Fibroblast of lung (primary cell): ENCODE data around the gene ACP2. TPM values are rescaled to one million over a fixed set of nuclear protein-coding genes. Genes with fewer than 3 reads are reported as not detected.
A peak's percentile ranks its signal among the peaks of the same experiment; 100 is the strongest.

ENCODE experiments used
- DNase-seq, 2 donors: peaks; one replicate each; pipeline versions ENCODE4 v3.0.0 to v3.0.0-alpha.2; 2010; ENCODE audit warnings: low read depth in 2 of 2
- H2AFZ ChIP-seq: 2 replicates; pipeline ENCODE4 v1.5.1; 2012; ENCODE audit warnings: low read length, control low read depth, inconsistent platforms
- H3K27ac ChIP-seq: 2 replicates; pipeline ENCODE4 v1.5.1; 2011; ENCODE audit warnings: low read length, control low read depth; ENCODE audit not compliant: insufficient read depth
- H3K27me3 ChIP-seq: 2 replicates; pipeline ENCODE4 v1.5.1; 2011; ENCODE audit warnings: mild to moderate bottlenecking, low read length; ENCODE audit not compliant: control insufficient read depth, insufficient read depth
- H3K36me3 ChIP-seq: 2 replicates; pipeline ENCODE4 v1.5.1; 2011; ENCODE audit warnings: low read length; ENCODE audit not compliant: control insufficient read depth, insufficient read depth
- H3K4me1 ChIP-seq: 2 replicates; pipeline ENCODE4 v1.5.1; 2011; ENCODE audit warnings: low read length; ENCODE audit not compliant: control insufficient read depth, insufficient read depth; ENCODE audit errors: extremely low read depth
- H3K4me2 ChIP-seq: 2 replicates; pipeline ENCODE4 v1.5.1; 2011; ENCODE audit warnings: low read length, control low read depth; ENCODE audit not compliant: insufficient read depth; ENCODE audit errors: extremely low read depth
- H3K4me3 ChIP-seq, 4 experiments: fragments of 200-600 bp in 1 of 4; sonication (generic) in 1 of 4; replicated peaks in 1 of 4; 2 replicates each; pipeline ENCODE4 v1.5.1; 2011 to 2016; ENCODE audit warnings: low read length in 4 of 4, low read depth in 3 of 4, mild to moderate bottlenecking in 3 of 4, control low read depth in 2 of 4, inconsistent platforms in 1 of 4, mixed read lengths in 1 of 4; ENCODE audit not compliant: insufficient read depth in 1 of 4; ENCODE audit errors: control extremely low read depth in 1 of 4
- H3K79me2 ChIP-seq: 2 replicates; pipeline ENCODE4 v1.5.1; 2012; ENCODE audit warnings: mild to moderate bottlenecking, low read length, inconsistent platforms; ENCODE audit not compliant: control insufficient read depth, insufficient read depth
- H3K9ac ChIP-seq: 2 replicates; pipeline ENCODE4 v1.5.1; 2011; ENCODE audit warnings: mild to moderate bottlenecking, low read length, control low read depth; ENCODE audit not compliant: insufficient read depth
- H3K9me3 ChIP-seq: 2 replicates; pipeline ENCODE4 v1.5.1; 2012; ENCODE audit warnings: low read depth, low read length; ENCODE audit not compliant: control insufficient read depth, insufficient read depth
- H4K20me1 ChIP-seq: 2 replicates; pipeline ENCODE4 v1.5.1; 2011; ENCODE audit warnings: low read length; ENCODE audit not compliant: control insufficient read depth, insufficient read depth; ENCODE audit errors: extremely low read depth
- EZH2 ChIP-seq: IDR thresholded peaks from 2 replicates; pipeline ENCODE4 v1.5.1; 2012; ENCODE audit warnings: low read length, control low read depth, mild to moderate bottlenecking; ENCODE audit errors: missing control alignments
- polyA plus RNA-seq, 2 donors: library from polyadenylated mRNA; depleted of rRNA in 1 of 2; stranded (reverse) in 1 of 2; unstranded in 1 of 2; fragments of >200 nt; gene quantifications; 2 replicates each; pipeline ENCODE4 v1.2.1, GENCODE V29; 2011 to 2012; ENCODE audit warnings: missing spikeins in 1 of 2
- total RNA-seq: library from RNA; depleted of rRNA; stranded (reverse); fragments of >200 nt; gene quantifications from 2 replicates; pipeline ENCODE4 v1.2.1, GENCODE V29; 2014
- TF ChIP-seq, protein P1 (sequence below), 2 donors: IDR thresholded peaks in 1 of 2; conservative IDR thresholded peaks in 1 of 2; 1 replicate in 1 of 2; 2 replicates in 1 of 2; pipeline ENCODE4 v1.5.1; 2011 to 2012; ENCODE audit warnings: low read length in 2 of 2, control low read depth in 1 of 2, inconsistent platforms in 1 of 2, low read depth in 1 of 2, mild to moderate bottlenecking in 1 of 2

ACP2 gene
- total and polyA plus RNA-seq, 2 donors (not counting 1 experiment from before 2014, with no cell fraction given) = 18.9 to 23.9 TPM

DNA sequence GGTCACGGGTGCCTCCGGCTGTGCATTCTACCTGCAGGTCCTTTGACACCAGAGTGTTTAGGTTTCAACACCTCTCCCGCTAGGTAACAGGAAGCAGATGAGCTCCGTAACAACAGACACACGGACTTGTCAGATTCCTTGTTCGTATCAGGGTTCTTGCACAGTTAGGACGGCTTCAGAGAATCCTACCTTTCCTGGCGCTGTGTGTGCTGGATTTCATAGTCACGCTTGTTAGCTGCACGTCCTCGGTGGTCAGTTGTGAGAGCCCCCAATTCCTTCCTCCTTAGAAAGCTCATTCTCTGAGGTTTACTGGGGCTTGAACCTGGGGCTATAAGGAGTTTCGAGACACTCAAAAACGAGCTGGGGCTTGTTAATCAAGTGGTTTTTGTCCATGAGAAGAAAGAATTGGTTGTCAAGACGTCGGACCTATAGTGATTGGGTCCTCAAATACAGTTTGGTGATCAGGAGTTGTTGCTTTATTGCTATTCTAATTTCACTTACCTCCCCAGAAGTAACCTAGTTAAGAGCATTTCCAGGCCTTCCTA lies 33.2 kb downstream of the ACP2 start:
- TF ChIP-seq, protein P1, sequence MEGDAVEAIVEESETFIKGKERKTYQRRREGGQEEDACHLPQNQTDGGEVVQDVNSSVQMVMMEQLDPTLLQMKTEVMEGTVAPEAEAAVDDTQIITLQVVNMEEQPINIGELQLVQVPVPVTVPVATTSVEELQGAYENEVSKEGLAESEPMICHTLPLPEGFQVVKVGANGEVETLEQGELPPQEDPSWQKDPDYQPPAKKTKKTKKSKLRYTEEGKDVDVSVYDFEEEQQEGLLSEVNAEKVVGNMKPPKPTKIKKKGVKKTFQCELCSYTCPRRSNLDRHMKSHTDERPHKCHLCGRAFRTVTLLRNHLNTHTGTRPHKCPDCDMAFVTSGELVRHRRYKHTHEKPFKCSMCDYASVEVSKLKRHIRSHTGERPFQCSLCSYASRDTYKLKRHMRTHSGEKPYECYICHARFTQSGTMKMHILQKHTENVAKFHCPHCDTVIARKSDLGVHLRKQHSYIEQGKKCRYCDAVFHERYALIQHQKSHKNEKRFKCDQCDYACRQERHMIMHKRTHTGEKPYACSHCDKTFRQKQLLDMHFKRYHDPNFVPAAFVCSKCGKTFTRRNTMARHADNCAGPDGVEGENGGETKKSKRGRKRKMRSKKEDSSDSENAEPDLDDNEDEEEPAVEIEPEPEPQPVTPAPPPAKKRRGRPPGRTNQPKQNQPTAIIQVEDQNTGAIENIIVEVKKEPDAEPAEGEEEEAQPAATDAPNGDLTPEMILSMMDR (conservative IDR thresholded peaks at IDR 0.05 in 1 of 2, IDR thresholded peaks at IDR 0.05 in 1 of 2; ENCODE audit: low read depth in 1 of 2, low read length in 2 of 2) = no peak
- no peak for TF ChIP-seq EZH2
- DNase-seq = peak in 1 of 2 donors; percentile 5
- no peaks in the 10 kb centered on the region for H3K27me3 ChIP-seq
- no peaks in the 10 kb centered on the region for H3K9me3 ChIP-seq
- H3K4me2 ChIP-seq = peak overlapping the region; percentile 98
- H2AFZ ChIP-seq = no peak overlapping the region
- H3K9ac ChIP-seq = peak overlapping the region; percentile 68
- peaks cover 19% of the 10 kb centered on the region for H3K4me1 ChIP-seq
- no peaks in the 10 kb centered on the region for H4K20me1 ChIP-seq
- peak overlapping the region; percentile 96 for H3K27ac ChIP-seq
- peak overlapping the region; percentile 60 to 94 (median 78) for H3K4me3 ChIP-seq
- H3K36me3 ChIP-seq = peaks cover 2% of the 10 kb centered on the region
- peaks cover 18% of the 10 kb centered on the region for H3K79me2 ChIP-seq

DNA sequence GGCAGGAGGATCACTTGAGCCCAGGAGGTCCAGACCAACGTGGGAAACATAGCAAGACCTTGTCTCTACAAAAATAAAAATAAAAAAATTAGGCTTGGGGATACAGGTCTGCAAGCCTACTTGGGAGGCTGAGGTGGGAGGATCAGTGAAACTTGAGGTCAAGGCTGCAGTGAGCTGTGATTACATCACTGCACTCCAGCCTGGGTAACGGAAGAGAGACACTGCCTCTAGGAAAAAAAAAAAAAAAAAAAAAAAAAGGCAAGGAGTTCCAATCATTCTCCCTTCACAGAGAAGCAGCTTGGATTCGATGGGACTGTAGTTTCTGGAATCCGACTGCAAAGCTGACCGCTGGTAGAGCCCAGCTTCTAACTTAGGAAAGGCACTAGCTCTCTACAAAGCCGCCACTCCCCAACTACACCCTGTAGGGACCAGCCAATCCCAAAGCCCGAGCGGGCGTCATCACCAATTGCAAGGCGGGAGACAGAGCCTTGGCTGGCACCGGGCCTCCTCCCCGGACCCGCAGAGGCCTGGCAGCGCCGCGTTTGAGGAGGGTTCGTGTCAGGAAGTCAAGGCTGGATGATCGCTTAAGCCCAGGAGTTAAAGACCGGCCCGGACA lies 34.6 kb downstream of the ACP2 start:
- peak overlapping the region; percentile 32 for H3K9ac ChIP-seq
- peak overlapping the region in 3 of 4 experiments; percentile 47 to 94 (median 60) for H3K4me3 ChIP-seq
- TF ChIP-seq EZH2 = no peak
- TF ChIP-seq, protein P1 (conservative IDR thresholded peaks at IDR 0.05 in 1 of 2, IDR thresholded peaks at IDR 0.05 in 1 of 2; ENCODE audit: low read depth in 1 of 2, low read length in 2 of 2) = no peak
- H3K27ac ChIP-seq = peak overlapping the region; percentile 96
- no peaks in the 10 kb centered on the region for H3K27me3 ChIP-seq
- peaks cover 13% of the 10 kb centered on the region for H3K4me1 ChIP-seq
- peaks cover 2% of the 10 kb centered on the region for H3K36me3 ChIP-seq
- DNase-seq = peak; percentile 86 to 88
- no peaks in the 10 kb centered on the region for H3K9me3 ChIP-seq
- H3K79me2 ChIP-seq = peaks cover 18% of the 10 kb centered on the region
- H2AFZ ChIP-seq = peak overlapping the region; percentile 63
- H3K4me2 ChIP-seq = peak overlapping the region; percentile 26
- H4K20me1 ChIP-seq = no peaks in the 10 kb centered on the region

DNA sequence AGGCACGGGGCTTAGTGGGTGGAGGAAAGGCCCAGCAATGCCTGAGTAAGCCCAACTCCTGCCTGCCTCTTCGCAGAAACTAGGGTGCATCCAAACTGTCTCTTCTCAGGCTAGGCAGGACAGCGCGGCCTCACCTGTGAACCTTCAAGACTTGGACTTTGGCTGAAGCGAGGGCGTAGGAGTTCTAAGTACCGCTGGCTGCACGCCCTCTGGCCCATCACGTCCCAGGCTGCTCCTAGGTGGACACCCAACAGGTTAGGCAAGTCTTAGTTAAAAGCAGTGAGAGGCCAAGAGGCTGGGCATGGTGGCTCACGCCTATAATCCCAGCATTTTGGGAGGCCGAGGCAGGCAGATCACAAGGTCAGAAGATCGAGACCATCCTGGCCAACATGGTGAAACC lies 35.7 kb downstream of the ACP2 start:
- no peak overlapping the region for H2AFZ ChIP-seq
- H3K4me3 ChIP-seq = no peak overlapping the region
- no peak for TF ChIP-seq EZH2
- TF ChIP-seq, protein P1 (conservative IDR thresholded peaks at IDR 0.05 in 1 of 2, IDR thresholded peaks at IDR 0.05 in 1 of 2; ENCODE audit: low read depth in 1 of 2, low read length in 2 of 2) = no peak
- H3K4me2 ChIP-seq = no peak overlapping the region
- H3K9ac ChIP-seq = no peak overlapping the region
- peaks cover 11% of the 10 kb centered on the region for H3K4me1 ChIP-seq
- no peak overlapping the region for H3K27ac ChIP-seq
- H3K27me3 ChIP-seq = no peaks in the 10 kb centered on the region
- H3K79me2 ChIP-seq = peaks cover 13% of the 10 kb centered on the region
- no peak for DNase-seq
- H3K36me3 ChIP-seq = peaks cover under 1% of the 10 kb centered on the region
- no peaks in the 10 kb centered on the region for H4K20me1 ChIP-seq
- H3K9me3 ChIP-seq = no peaks in the 10 kb centered on the region
